ENCODE measurements around the gene ZNF835. TPM values are rescaled to one million over a fixed set of nuclear protein-coding genes. Genes with fewer than 3 reads are reported as not detected.

The ZNF835 gene
- total RNA-seq, 1 experiment from 2014 or later, result 0.07 TPM

DNA sequence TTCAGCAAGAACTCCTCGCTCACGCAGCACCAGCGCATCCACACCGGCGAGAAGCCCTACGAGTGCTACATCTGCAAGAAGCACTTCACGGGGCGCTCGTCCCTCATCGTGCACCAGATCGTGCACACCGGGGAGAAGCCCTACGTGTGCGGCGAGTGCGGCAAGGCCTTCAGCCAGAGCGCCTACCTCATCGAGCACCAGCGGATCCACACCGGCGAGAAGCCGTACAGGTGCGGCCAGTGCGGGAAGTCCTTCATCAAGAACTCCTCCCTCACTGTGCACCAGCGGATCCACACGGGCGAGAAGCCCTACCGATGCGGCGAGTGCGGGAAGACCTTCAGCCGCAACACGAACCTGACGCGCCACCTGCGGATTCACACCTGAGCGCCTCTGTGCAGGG, 49.2 kb downstream of the ZNF835 start:
- peaks cover 13% of the 10 kb centered on the region for H3K9me3 ChIP-seq (ENCODE audit: control insufficient read depth, low read depth, low read length)

More for the DNA sequence above, 49.2 kb downstream of the ZNF835 start:
- no CpG with 5 or more reads among the region's 37 CpGs for WGBS (ENCODE audit: extremely low coverage, insufficient read length, low lambda C conversion rate)
- H3K27me3 ChIP-seq (ENCODE audit: insufficient read depth, low read length), result no peaks in the 10 kb centered on the region
- H3K9ac ChIP-seq (ENCODE audit: extremely low read depth, insufficient read length, low read length), result no peak overlapping the region
- no peak overlapping the region for H3K27ac ChIP-seq (ENCODE audit: insufficient read length, low read depth, low read length)
- peaks cover 88 to 94% of the 10 kb centered on the region in 2 experiments for H3K9me3 Mint-ChIP-seq
- H4K5ac ChIP-seq (ENCODE audit: insufficient read length, low read depth, low read length), result no peak overlapping the region
- no peak overlapping the region for H3K4ac ChIP-seq (ENCODE audit: low read depth, low read length)
- no peaks in the 10 kb centered on the region for H3K23me2 ChIP-seq (ENCODE audit: insufficient read length, low read depth, low read length, poor library complexity, severe bottlenecking)
- no peaks in the 10 kb centered on the region for H4K20me1 ChIP-seq (ENCODE audit: control insufficient read depth, insufficient read depth, insufficient read length)
- H2BK12ac ChIP-seq (ENCODE audit: insufficient read length, low read depth, low read length), result no peak overlapping the region
- no peak overlapping the region for H4K8ac ChIP-seq (replicated peaks; ENCODE audit: insufficient read length, low read depth, low read length)
- no peak overlapping the region for H3K56ac ChIP-seq (ENCODE audit: insufficient read length, low read depth, low read length)
- H2BK15ac ChIP-seq (ENCODE audit: low read depth, low read length), result no peak overlapping the region
- H2AFZ ChIP-seq (ENCODE audit: low read length), result no peak overlapping the region
- no peak overlapping the region for H3K18ac ChIP-seq (ENCODE audit: insufficient read length, low read depth, low read length)
- H3T11ph ChIP-seq (ENCODE audit: low read length), result no peak overlapping the region
- H2BK120ac ChIP-seq (ENCODE audit: low read depth, low read length, poor library complexity, severe bottlenecking), result no peak overlapping the region
- no peak overlapping the region for H3K4me3 Mint-ChIP-seq
- TF ChIP-seq, protein P1, sequence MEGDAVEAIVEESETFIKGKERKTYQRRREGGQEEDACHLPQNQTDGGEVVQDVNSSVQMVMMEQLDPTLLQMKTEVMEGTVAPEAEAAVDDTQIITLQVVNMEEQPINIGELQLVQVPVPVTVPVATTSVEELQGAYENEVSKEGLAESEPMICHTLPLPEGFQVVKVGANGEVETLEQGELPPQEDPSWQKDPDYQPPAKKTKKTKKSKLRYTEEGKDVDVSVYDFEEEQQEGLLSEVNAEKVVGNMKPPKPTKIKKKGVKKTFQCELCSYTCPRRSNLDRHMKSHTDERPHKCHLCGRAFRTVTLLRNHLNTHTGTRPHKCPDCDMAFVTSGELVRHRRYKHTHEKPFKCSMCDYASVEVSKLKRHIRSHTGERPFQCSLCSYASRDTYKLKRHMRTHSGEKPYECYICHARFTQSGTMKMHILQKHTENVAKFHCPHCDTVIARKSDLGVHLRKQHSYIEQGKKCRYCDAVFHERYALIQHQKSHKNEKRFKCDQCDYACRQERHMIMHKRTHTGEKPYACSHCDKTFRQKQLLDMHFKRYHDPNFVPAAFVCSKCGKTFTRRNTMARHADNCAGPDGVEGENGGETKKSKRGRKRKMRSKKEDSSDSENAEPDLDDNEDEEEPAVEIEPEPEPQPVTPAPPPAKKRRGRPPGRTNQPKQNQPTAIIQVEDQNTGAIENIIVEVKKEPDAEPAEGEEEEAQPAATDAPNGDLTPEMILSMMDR (conservative IDR thresholded peaks at IDR 0.05), result no peak
- no peak overlapping the region for H2BK20ac ChIP-seq (ENCODE audit: low read depth, low read length, poor library complexity, severe bottlenecking)
- H3K36me3 Mint-ChIP-seq (ENCODE audit: insufficient read depth in 1 of 3, low read depth in 3 of 3), result peaks cover 77 to 86% (median 80%) of the 10 kb centered on the region in 3 experiments
- H3K23ac ChIP-seq (ENCODE audit: insufficient read length, low read depth, low read length), result no peak overlapping the region
- H3K79me2 ChIP-seq (ENCODE audit: insufficient read depth, low read length), result no peaks in the 10 kb centered on the region
- no peak for DNase-seq
- no peaks in the 10 kb centered on the region; the same call in none of the 2 replicates for H3K27me3 Mint-ChIP-seq (ENCODE audit: low read depth)
- no peak overlapping the region for H2BK5ac ChIP-seq (ENCODE audit: insufficient read length, low read length)
- no peak overlapping the region for H3K14ac ChIP-seq (ENCODE audit: insufficient read depth, low read length)
- H3K4me1 Mint-ChIP-seq, result no peaks in the 10 kb centered on the region
- H3K79me1 ChIP-seq (ENCODE audit: insufficient read depth, low read depth, low read length, poor library complexity, severe bottlenecking), result no peaks in the 10 kb centered on the region
- no peak overlapping the region for H3K4me2 ChIP-seq (ENCODE audit: insufficient read depth, insufficient read length, low read length)
- no peak overlapping the region for H2AK5ac ChIP-seq (ENCODE audit: insufficient read length, low read length)
- H3K27ac Mint-ChIP-seq, result no peak overlapping the region
- H3K4me1 ChIP-seq (ENCODE audit: insufficient read depth, low read length), result no peaks in the 10 kb centered on the region
- H4K91ac ChIP-seq (ENCODE audit: insufficient read length, low read depth, low read length), result no peak overlapping the region
